Measurements from ENCODE around the gene ANG.

The ANG gene

GRCh38 chr14:20706657-20707355, 18.2 kb downstream of the ANG start:
- TF ChIP-seq, protein P1, sequence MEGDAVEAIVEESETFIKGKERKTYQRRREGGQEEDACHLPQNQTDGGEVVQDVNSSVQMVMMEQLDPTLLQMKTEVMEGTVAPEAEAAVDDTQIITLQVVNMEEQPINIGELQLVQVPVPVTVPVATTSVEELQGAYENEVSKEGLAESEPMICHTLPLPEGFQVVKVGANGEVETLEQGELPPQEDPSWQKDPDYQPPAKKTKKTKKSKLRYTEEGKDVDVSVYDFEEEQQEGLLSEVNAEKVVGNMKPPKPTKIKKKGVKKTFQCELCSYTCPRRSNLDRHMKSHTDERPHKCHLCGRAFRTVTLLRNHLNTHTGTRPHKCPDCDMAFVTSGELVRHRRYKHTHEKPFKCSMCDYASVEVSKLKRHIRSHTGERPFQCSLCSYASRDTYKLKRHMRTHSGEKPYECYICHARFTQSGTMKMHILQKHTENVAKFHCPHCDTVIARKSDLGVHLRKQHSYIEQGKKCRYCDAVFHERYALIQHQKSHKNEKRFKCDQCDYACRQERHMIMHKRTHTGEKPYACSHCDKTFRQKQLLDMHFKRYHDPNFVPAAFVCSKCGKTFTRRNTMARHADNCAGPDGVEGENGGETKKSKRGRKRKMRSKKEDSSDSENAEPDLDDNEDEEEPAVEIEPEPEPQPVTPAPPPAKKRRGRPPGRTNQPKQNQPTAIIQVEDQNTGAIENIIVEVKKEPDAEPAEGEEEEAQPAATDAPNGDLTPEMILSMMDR (IDR thresholded peaks at IDR 0.05; ENCODE audit: low read depth, low read length), result no peak
- no peak for DNase-seq (ENCODE audit: extremely low read depth, low read depth)

DNA sequence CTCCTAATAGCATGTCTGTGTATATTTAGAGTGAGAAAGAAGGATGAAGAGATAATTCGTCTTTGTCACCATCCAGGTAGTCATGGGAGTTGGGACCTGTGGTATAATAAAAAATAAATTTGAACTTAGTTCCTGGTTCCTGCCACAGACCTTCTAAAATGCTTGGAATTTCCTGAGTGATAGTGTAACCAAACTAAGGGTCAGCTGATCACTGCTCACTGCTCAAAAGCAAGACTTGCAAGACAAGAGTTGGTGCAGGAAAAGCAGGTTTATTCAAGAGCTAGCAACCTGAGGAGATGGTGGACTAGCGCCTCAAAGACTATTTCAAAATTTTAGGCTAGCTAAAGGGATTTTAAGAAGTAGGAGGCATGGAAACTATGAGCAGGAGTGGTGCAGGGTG, 19.1 kb downstream of the ANG start:
- DNase-seq (ENCODE audit: extremely low read depth, low read depth), result no peak
- TF ChIP-seq, protein P1 (IDR thresholded peaks at IDR 0.05; ENCODE audit: low read depth, low read length), result no peak

DNA sequence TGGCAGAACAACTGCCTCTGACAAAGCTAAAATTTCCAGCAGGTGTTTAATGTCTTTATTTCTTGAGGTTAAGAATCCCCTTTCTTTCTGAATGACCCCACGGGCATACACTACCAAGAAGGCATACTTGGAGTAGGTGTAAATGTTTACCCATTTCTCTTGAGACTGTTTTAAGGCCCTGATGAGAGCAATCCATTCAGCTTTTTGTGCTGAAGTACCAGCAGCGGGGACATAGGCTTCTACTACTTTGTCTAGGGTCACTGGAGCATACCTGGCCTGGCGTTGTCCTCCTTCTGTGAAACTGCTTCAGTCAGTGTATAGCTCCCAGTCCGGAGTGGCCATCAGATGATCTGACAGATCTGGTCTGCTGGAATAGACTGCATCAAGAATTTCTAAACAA, 22.7 kb downstream of the ANG start:
- DNase-seq (ENCODE audit: extremely low read depth, low read depth), result no peak
- TF ChIP-seq, protein P1 (IDR thresholded peaks at IDR 0.05; ENCODE audit: low read depth, low read length), result no peak

- DNase-seq (ENCODE audit: extremely low read depth, low read depth), result no peak
- TF ChIP-seq, protein P1 (IDR thresholded peaks at IDR 0.05; ENCODE audit: low read depth, low read length), result no peak
These were observed 23.1 kb downstream of the ANG start for GRCh38 chr14:20711685-20712084.

DNA sequence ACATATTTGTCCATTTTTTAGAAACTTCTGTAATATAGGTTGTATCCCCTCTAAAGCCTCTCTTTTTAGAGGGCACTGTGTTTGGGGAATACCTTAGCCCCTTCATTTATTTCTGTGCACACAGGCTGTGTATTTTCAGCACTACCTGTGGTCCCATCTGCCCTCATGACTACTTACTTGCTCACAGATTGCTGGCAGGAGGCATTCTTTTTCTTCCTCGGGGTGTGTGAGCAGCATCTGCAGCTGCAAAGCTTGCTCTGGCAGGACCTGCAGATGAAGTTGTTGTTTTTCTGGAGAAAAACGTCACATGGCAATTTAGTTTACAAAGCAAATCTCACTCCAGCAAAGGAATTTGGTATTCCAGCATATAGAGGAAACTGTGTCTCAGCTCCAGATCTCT, 24.3 kb downstream of the ANG start:
- DNase-seq (ENCODE audit: extremely low read depth, low read depth), result no peak
- TF ChIP-seq, protein P1 (IDR thresholded peaks at IDR 0.05; ENCODE audit: low read depth, low read length), result no peak

GRCh38 chr14:20714593-20715250, 26.2 kb downstream of the ANG start:
- TF ChIP-seq, protein P1 (IDR thresholded peaks at IDR 0.05; ENCODE audit: low read depth, low read length), result no peak
- no peak for DNase-seq (ENCODE audit: extremely low read depth, low read depth)

- DNase-seq (ENCODE audit: extremely low read depth, low read depth), result no peak
- TF ChIP-seq, protein P1 (IDR thresholded peaks at IDR 0.05; ENCODE audit: low read depth, low read length), result no peak
These were observed 31.2 kb downstream of the ANG start for GRCh38 chr14:20719777-20720176.
